ENCODE measurements around the gene ZMAT1. TPM values are rescaled to one million over a fixed set of nuclear protein-coding genes. Genes with fewer than 3 reads are reported as not detected.

Gene ZMAT1
- total RNA-seq, 1 experiment from 2014 or later = 2.5 TPM

DNA sequence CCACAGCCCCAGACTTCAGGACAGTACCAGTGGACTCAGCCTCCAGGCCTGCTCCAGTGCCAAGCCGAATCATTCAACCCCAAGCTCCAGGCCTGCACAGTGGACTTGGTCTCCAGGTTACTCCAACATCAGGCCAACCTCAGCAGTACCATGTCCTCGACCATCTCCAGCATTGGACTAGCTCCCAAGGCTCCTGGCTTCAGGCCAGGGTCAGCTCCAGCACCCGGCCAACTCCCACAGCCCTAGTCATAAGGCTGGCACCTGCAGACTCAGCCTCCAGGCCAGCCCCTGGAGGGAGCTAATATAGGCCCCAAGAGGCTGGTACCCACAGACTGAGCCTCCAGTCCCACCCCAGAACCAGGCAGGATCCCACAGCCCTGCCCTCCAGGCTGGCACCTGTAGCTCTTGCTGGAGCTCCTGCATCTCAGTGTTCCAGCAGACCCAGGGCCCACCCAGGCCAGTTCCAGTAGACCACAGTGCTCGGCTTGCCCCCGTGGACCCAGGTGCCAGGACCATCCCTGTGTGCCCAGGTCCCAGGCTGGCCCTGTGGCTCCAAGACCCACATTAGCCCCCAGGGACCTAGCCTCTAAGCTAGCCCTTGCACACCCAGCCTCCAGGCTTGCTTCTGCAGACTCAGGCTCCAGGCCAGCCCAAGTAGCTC, 25.6 kb downstream of the ZMAT1 start:
- WGBS (ENCODE audit: extremely low coverage, insufficient read length, low lambda C conversion rate) = no CpG with 5 or more reads among the region's 5 CpGs
- DNase-seq = no peak
- H2AK5ac ChIP-seq (ENCODE audit: insufficient read length, low read length) = no peak overlapping the region
- no peaks in the 10 kb centered on the region for H3K23me2 ChIP-seq (ENCODE audit: insufficient read length, low read depth, low read length, poor library complexity, severe bottlenecking)
- Mint-ChIP-seq H3K27me3 (ENCODE audit: low read depth) (no peaks in the 10 kb centered on the region), H3K36me3 (ENCODE audit: insufficient read depth in 1 of 3, low read depth in 3 of 3) (peaks cover 0 to 2% (median 2%) of the 10 kb centered on the region in 3 experiments; a peak in 3 of 7 replicates), H3K4me1 (0 out of 4 replicates have a peak, but pooled peaks cover 0 to 6% of the 10 kb centered on the region in 2 experiments), H3K9me3 (peaks cover 52 to 61% of the 10 kb centered on the region in 2 experiments), H3K27ac (no peak overlapping the region; a peak in 1 of 7 replicates), H3K4me3 (no peak overlapping the region)
- H2BK120ac ChIP-seq (ENCODE audit: low read depth, low read length, poor library complexity, severe bottlenecking) = no peak overlapping the region
- no peak overlapping the region for H2BK20ac ChIP-seq (ENCODE audit: low read depth, low read length, poor library complexity, severe bottlenecking)
- H4K5ac ChIP-seq (ENCODE audit: insufficient read length, low read depth, low read length) = no peak overlapping the region
- no peak overlapping the region for H3K23ac ChIP-seq (ENCODE audit: insufficient read length, low read depth, low read length)
- TF ChIP-seq, protein P1, sequence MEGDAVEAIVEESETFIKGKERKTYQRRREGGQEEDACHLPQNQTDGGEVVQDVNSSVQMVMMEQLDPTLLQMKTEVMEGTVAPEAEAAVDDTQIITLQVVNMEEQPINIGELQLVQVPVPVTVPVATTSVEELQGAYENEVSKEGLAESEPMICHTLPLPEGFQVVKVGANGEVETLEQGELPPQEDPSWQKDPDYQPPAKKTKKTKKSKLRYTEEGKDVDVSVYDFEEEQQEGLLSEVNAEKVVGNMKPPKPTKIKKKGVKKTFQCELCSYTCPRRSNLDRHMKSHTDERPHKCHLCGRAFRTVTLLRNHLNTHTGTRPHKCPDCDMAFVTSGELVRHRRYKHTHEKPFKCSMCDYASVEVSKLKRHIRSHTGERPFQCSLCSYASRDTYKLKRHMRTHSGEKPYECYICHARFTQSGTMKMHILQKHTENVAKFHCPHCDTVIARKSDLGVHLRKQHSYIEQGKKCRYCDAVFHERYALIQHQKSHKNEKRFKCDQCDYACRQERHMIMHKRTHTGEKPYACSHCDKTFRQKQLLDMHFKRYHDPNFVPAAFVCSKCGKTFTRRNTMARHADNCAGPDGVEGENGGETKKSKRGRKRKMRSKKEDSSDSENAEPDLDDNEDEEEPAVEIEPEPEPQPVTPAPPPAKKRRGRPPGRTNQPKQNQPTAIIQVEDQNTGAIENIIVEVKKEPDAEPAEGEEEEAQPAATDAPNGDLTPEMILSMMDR (conservative IDR thresholded peaks at IDR 0.05) = no peak
- H4K8ac ChIP-seq (replicated peaks; ENCODE audit: insufficient read length, low read depth, low read length) = no peak overlapping the region
- H3K4me1 ChIP-seq (ENCODE audit: insufficient read depth, low read length) = no peaks in the 10 kb centered on the region
- no peak overlapping the region for H4K91ac ChIP-seq (ENCODE audit: insufficient read length, low read depth, low read length)
- H2BK12ac ChIP-seq (ENCODE audit: insufficient read length, low read depth, low read length) = no peak overlapping the region
- H3K4me2 ChIP-seq (ENCODE audit: insufficient read depth, insufficient read length, low read length) = no peak overlapping the region
- H3K79me1 ChIP-seq (ENCODE audit: insufficient read depth, low read depth, low read length, poor library complexity, severe bottlenecking) = no peaks in the 10 kb centered on the region
- no peak overlapping the region for H3K9ac ChIP-seq (ENCODE audit: extremely low read depth, insufficient read length, low read length)
- H3K18ac ChIP-seq (ENCODE audit: insufficient read length, low read depth, low read length) = no peak overlapping the region
- H3T11ph ChIP-seq (ENCODE audit: low read length) = no peak overlapping the region
- H3K14ac ChIP-seq (ENCODE audit: insufficient read depth, low read length) = no peak overlapping the region
- no peaks in the 10 kb centered on the region for H4K20me1 ChIP-seq (ENCODE audit: control insufficient read depth, insufficient read depth, insufficient read length)
- no peak overlapping the region for H2AFZ ChIP-seq (ENCODE audit: low read length)
- no peak overlapping the region for H3K27ac ChIP-seq (ENCODE audit: insufficient read length, low read depth, low read length)
- H3K9me3 ChIP-seq (ENCODE audit: control insufficient read depth, low read depth, low read length) = peaks cover 32% of the 10 kb centered on the region
- no peaks in the 10 kb centered on the region for H3K79me2 ChIP-seq (ENCODE audit: insufficient read depth, low read length)
- H3K56ac ChIP-seq (ENCODE audit: insufficient read length, low read depth, low read length) = no peak overlapping the region
- H2BK15ac ChIP-seq (ENCODE audit: low read depth, low read length) = no peak overlapping the region
- no peak overlapping the region for H3K4ac ChIP-seq (ENCODE audit: low read depth, low read length)
- H3K27me3 ChIP-seq (ENCODE audit: insufficient read depth, low read length) = no peaks in the 10 kb centered on the region
- no peak overlapping the region for H2BK5ac ChIP-seq (ENCODE audit: insufficient read length, low read length)
